ENCODE measurements around the gene SV2C. TPM values are rescaled to one million over a fixed set of nuclear protein-coding genes. Genes with fewer than 3 reads are reported as not detected.
A peak's percentile ranks its signal among the peaks of the same experiment; 100 is the strongest.

The SV2C gene
- total and polyA plus RNA-seq, 4 donors = 0.01 to 0.40 (median 0.37) TPM; not detected in 1

GRCh38 chr5:76264681-76265080 lies 181.5 kb downstream of the SV2C start:
- TF ChIP-seq CTCF (IDR thresholded peaks at IDR 0.05; ENCODE audit: control extremely low read depth, extremely low read depth) = no peak
- H3K9ac ChIP-seq (ENCODE audit: insufficient read depth in 1 of 2, low read length in 2 of 2) = no peak overlapping the region
- DNase-seq (no peak), ATAC-seq (ENCODE audit: insufficient read depth, low FRiP score) (no peak)
- no peaks in the 10 kb centered on the region for H3K36me3 ChIP-seq (ENCODE audit: control insufficient read depth in 4 of 4, insufficient read depth in 4 of 4, low read length in 4 of 4)
- no peak overlapping the region for H3K27ac ChIP-seq (ENCODE audit: low read depth in 1 of 2, low read length in 1 of 2)
- H3K27me3 ChIP-seq (ENCODE audit: control insufficient read depth in 3 of 3, insufficient read depth in 3 of 3, low read length in 2 of 3) = no peaks in the 10 kb centered on the region
- no peak overlapping the region for H3K4me3 ChIP-seq
- peaks cover 0 to 5% (median 0%) of the 10 kb centered on the region in 5 donors for H3K4me1 ChIP-seq (ENCODE audit: control insufficient read depth in 5 of 5, insufficient read depth in 5 of 5, low read length in 5 of 5)
- H3K9me3 ChIP-seq (ENCODE audit: control insufficient read depth in 4 of 4, insufficient read depth in 3 of 4, low read length in 3 of 4) = no peaks in the 10 kb centered on the region
- 83 to 96% methylated on average over 5 of the region's 5 CpGs for WGBS, 2 donors

GRCh38 chr5:76269259-76269931 lies 186.2 kb downstream of the SV2C start:
- no peak overlapping the region for H3K9ac ChIP-seq (ENCODE audit: insufficient read depth in 1 of 2, low read length in 2 of 2)
- H3K36me3 ChIP-seq (ENCODE audit: control insufficient read depth in 4 of 4, insufficient read depth in 4 of 4, low read length in 4 of 4) = no peaks in the 10 kb centered on the region
- peaks cover 3 to 43% (median 11%) of the 10 kb centered on the region in 5 donors for H3K4me1 ChIP-seq (ENCODE audit: control insufficient read depth in 5 of 5, insufficient read depth in 5 of 5, low read length in 5 of 5)
- peak in 1 of 3 donors; percentile 23 for DNase-seq
- H3K9me3 ChIP-seq (ENCODE audit: control insufficient read depth in 4 of 4, insufficient read depth in 3 of 4, low read length in 3 of 4) = no peaks in the 10 kb centered on the region
- no peak for TF ChIP-seq CTCF (IDR thresholded peaks at IDR 0.05; ENCODE audit: control extremely low read depth, extremely low read depth)
- H3K4me3 ChIP-seq = no peak overlapping the region
- 67 to 70% methylated on average over 10 of the region's 10 CpGs for WGBS, 2 donors
- no peak overlapping the region for H3K27ac ChIP-seq (ENCODE audit: low read depth in 1 of 2, low read length in 1 of 2)
- no peak for ATAC-seq (ENCODE audit: insufficient read depth, low FRiP score)
- H3K27me3 ChIP-seq (ENCODE audit: control insufficient read depth in 3 of 3, insufficient read depth in 3 of 3, low read length in 2 of 3) = no peaks in the 10 kb centered on the region

GRCh38 chr5:76269932-76270610 lies 186.9 kb downstream of the SV2C start:
- Histone ChIP-seq H3K36me3 (ENCODE audit: control insufficient read depth in 4 of 4, insufficient read depth in 4 of 4, low read length in 4 of 4) (no peaks in the 10 kb centered on the region), H3K9me3 (ENCODE audit: control insufficient read depth in 4 of 4, insufficient read depth in 3 of 4, low read length in 3 of 4) (no peaks in the 10 kb centered on the region), H3K4me3 (no peak overlapping the region), H3K9ac (ENCODE audit: insufficient read depth in 1 of 2, low read length in 2 of 2) (no peak overlapping the region), H3K27ac (ENCODE audit: low read depth in 1 of 2, low read length in 1 of 2) (no peak overlapping the region), H3K4me1 (ENCODE audit: control insufficient read depth in 5 of 5, insufficient read depth in 5 of 5, low read length in 5 of 5) (peaks cover 3 to 49% (median 11%) of the 10 kb centered on the region in 5 donors), H3K27me3 (ENCODE audit: control insufficient read depth in 3 of 3, insufficient read depth in 3 of 3, low read length in 2 of 3) (no peaks in the 10 kb centered on the region)
- ATAC-seq (ENCODE audit: insufficient read depth, low FRiP score) = no peak
- 13 to 21% methylated on average over 1 of the region's 1 CpG for WGBS, 2 donors
- no peak for DNase-seq
- no peak for TF ChIP-seq CTCF (IDR thresholded peaks at IDR 0.05; ENCODE audit: control extremely low read depth, extremely low read depth)
